Measurements from ENCODE around the gene MATN1.

DNA sequence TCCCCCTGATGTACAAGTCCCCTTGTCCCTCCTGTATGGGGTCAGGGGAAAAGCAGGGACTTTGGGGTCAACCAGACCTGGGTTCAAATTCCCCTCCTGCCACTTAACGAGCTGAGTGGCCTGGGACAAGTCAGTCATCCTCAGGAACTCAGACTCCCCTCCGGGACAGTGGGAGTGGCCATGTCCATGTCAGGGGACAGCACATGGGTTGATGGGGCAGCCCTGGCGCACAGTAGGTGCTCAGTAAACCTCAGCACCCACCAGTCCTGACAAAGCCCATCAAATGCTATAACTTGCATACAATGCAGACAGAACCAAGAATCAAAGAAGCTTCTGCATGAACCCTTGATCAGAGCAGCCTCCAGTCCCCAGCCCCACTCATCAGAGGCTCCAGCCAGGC is 30.0 kb downstream of the MATN1 start:
- TF ChIP-seq, protein P1, sequence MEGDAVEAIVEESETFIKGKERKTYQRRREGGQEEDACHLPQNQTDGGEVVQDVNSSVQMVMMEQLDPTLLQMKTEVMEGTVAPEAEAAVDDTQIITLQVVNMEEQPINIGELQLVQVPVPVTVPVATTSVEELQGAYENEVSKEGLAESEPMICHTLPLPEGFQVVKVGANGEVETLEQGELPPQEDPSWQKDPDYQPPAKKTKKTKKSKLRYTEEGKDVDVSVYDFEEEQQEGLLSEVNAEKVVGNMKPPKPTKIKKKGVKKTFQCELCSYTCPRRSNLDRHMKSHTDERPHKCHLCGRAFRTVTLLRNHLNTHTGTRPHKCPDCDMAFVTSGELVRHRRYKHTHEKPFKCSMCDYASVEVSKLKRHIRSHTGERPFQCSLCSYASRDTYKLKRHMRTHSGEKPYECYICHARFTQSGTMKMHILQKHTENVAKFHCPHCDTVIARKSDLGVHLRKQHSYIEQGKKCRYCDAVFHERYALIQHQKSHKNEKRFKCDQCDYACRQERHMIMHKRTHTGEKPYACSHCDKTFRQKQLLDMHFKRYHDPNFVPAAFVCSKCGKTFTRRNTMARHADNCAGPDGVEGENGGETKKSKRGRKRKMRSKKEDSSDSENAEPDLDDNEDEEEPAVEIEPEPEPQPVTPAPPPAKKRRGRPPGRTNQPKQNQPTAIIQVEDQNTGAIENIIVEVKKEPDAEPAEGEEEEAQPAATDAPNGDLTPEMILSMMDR (IDR thresholded peaks at IDR 0.05), result no peak
- no peak for TF ChIP-seq POLR2A (IDR thresholded peaks at IDR 0.05)

All from Peyer's patch (tissue), 4 donors.